Fibroblast of lung (primary cell): ENCODE measurements around the gene DCP1B.

Source experiments
- CTCF ChIP-seq, 2 donors: IDR thresholded peaks in 1 of 2; conservative IDR thresholded peaks in 1 of 2; 1 replicate in 1 of 2; 2 replicates in 1 of 2; pipeline ENCODE4 v1.5.1; 2011 to 2012; ENCODE audit warnings: low read length in 2 of 2, control low read depth in 1 of 2, inconsistent platforms in 1 of 2, low read depth in 1 of 2, mild to moderate bottlenecking in 1 of 2
- EZH2 ChIP-seq: IDR thresholded peaks from 2 replicates; pipeline ENCODE4 v1.5.1; 2012; ENCODE audit warnings: low read length, control low read depth, mild to moderate bottlenecking; ENCODE audit errors: missing control alignments

- TF ChIP-seq CTCF (conservative IDR thresholded peaks at IDR 0.05 in 1 of 2, IDR thresholded peaks at IDR 0.05 in 1 of 2; ENCODE audit: low read depth in 1 of 2, low read length in 2 of 2) = no peak
- TF ChIP-seq EZH2 = no peak
These were observed 28.2 kb upstream of the DCP1B start for GRCh38 chr12:2032506-2032905.
